ENCODE data around the gene GEMIN7. TPM values are rescaled to one million over a fixed set of nuclear protein-coding genes. Genes with fewer than 3 reads are reported as not detected.

The GEMIN7 gene
- total RNA-seq, 1 experiment from 2014 or later = 46.0 TPM

DNA sequence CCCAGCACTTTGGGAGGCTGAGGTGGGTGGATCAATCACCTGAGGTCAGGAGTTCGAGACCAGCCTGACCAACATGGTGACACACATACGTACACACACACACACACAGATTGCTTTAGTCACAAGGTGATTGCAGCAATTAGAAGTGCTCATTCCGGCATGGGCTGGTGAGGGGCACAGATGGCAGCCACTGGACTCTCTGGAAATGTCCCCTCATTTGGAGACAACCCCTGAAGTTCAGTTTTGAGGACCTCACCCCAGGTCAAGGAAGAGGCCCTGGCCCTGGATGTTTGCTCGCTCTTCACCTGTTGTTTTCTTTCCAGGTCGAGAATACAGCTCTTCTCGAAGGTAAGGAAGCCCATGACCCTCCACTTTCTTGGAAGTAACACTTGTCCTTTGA lies 8.8 kb upstream of the GEMIN7 start:
- no peak overlapping the region for H3K56ac ChIP-seq (ENCODE audit: insufficient read length, low read depth, low read length)
- H3K4me2 ChIP-seq (ENCODE audit: insufficient read depth, insufficient read length, low read length) = no peak overlapping the region
- H3K4ac ChIP-seq (ENCODE audit: low read depth, low read length) = no peak overlapping the region
- H3K27me3 ChIP-seq (ENCODE audit: insufficient read depth, low read length) = no peaks in the 10 kb centered on the region
- no peaks in the 10 kb centered on the region for H3K79me1 ChIP-seq (ENCODE audit: insufficient read depth, low read depth, low read length, poor library complexity, severe bottlenecking)
- no peak overlapping the region for H3K18ac ChIP-seq (ENCODE audit: insufficient read length, low read depth, low read length)
- H2BK15ac ChIP-seq (ENCODE audit: low read depth, low read length) = no peak overlapping the region
- Mint-ChIP-seq H3K27me3 (ENCODE audit: low read depth) (no peaks in the 10 kb centered on the region), H3K36me3 (ENCODE audit: insufficient read depth in 1 of 3, low read depth in 3 of 3) (peaks cover 33 to 60% (median 52%) of the 10 kb centered on the region in 3 experiments), H3K4me1 (peaks cover 13 to 23% of the 10 kb centered on the region in 2 experiments), H3K9me3 (no peaks in the 10 kb centered on the region), H3K27ac (peak overlapping the region in 2 of 3 experiments; percentile 61 to 73; a peak in 4 of 7 replicates), H3K4me3 (peak overlapping the region in 1 of 2 experiments; percentile 16; a peak in 1 of 5 replicates)
- no peak overlapping the region for H2BK120ac ChIP-seq (ENCODE audit: low read depth, low read length, poor library complexity, severe bottlenecking)
- H3K14ac ChIP-seq (ENCODE audit: insufficient read depth, low read length) = no peak overlapping the region
- H3K23ac ChIP-seq (ENCODE audit: insufficient read length, low read depth, low read length) = no peak overlapping the region
- no peak for TF ChIP-seq CTCF (conservative IDR thresholded peaks at IDR 0.05)
- no peak for DNase-seq
- no peak overlapping the region for H4K5ac ChIP-seq (ENCODE audit: insufficient read length, low read depth, low read length)
- H4K91ac ChIP-seq (ENCODE audit: insufficient read length, low read depth, low read length) = no peak overlapping the region
- H2AK5ac ChIP-seq (ENCODE audit: insufficient read length, low read length) = no peak overlapping the region
- peaks cover 3% of the 10 kb centered on the region; the same call in 1 of the 2 replicates for H3K4me1 ChIP-seq (ENCODE audit: insufficient read depth, low read length)
- no peak overlapping the region for H4K8ac ChIP-seq (replicated peaks; ENCODE audit: insufficient read length, low read depth, low read length)
- H3K79me2 ChIP-seq (ENCODE audit: insufficient read depth, low read length) = peaks cover 2% of the 10 kb centered on the region; the same call in 1 of the 2 replicates
- H3K9me3 ChIP-seq (ENCODE audit: control insufficient read depth, low read depth, low read length) = no peaks in the 10 kb centered on the region
- no peak overlapping the region for H2BK20ac ChIP-seq (ENCODE audit: low read depth, low read length, poor library complexity, severe bottlenecking)
- no peak overlapping the region for H3K27ac ChIP-seq (ENCODE audit: insufficient read length, low read depth, low read length)
- H4K20me1 ChIP-seq (ENCODE audit: control insufficient read depth, insufficient read depth, insufficient read length) = no peaks in the 10 kb centered on the region
- no peak overlapping the region for H2AFZ ChIP-seq (ENCODE audit: low read length)
- no peak overlapping the region for H3K9ac ChIP-seq (ENCODE audit: extremely low read depth, insufficient read length, low read length)
- no peak overlapping the region for H2BK12ac ChIP-seq (ENCODE audit: insufficient read length, low read depth, low read length)
- H3K23me2 ChIP-seq (ENCODE audit: insufficient read length, low read depth, low read length, poor library complexity, severe bottlenecking) = peaks cover 8% of the 10 kb centered on the region
- H3T11ph ChIP-seq (ENCODE audit: low read length) = no peak overlapping the region
- WGBS (ENCODE audit: extremely low coverage, insufficient read length, low lambda C conversion rate) = no CpG with 5 or more reads among the region's 6 CpGs
- H2BK5ac ChIP-seq (ENCODE audit: insufficient read length, low read length) = no peak overlapping the region

Measured in H9 (cell line).